ENCODE data around the gene ASTE1. TPM values are rescaled to one million over a fixed set of nuclear protein-coding genes. Genes with fewer than 3 reads are reported as not detected.
A peak's percentile ranks its signal among the peaks of the same experiment; 100 is the strongest.
"Not testable (repeated sequence)": the region's sequence is repeated elsewhere in the genome, so short reads cannot be mapped to it uniquely, and the experiment has no call there.

Gene ASTE1
- total RNA-seq, 1 donor from 2014 or later: 4.5 TPM

- DNase-seq (ENCODE audit: low read depth): peak; percentile 17
- FAIRE-seq: no peak
- no peaks in the 10 kb centered on the region for H3K36me3 ChIP-seq (ENCODE audit: control insufficient read depth, insufficient read depth, low read length)
- TF ChIP-seq, protein P1, sequence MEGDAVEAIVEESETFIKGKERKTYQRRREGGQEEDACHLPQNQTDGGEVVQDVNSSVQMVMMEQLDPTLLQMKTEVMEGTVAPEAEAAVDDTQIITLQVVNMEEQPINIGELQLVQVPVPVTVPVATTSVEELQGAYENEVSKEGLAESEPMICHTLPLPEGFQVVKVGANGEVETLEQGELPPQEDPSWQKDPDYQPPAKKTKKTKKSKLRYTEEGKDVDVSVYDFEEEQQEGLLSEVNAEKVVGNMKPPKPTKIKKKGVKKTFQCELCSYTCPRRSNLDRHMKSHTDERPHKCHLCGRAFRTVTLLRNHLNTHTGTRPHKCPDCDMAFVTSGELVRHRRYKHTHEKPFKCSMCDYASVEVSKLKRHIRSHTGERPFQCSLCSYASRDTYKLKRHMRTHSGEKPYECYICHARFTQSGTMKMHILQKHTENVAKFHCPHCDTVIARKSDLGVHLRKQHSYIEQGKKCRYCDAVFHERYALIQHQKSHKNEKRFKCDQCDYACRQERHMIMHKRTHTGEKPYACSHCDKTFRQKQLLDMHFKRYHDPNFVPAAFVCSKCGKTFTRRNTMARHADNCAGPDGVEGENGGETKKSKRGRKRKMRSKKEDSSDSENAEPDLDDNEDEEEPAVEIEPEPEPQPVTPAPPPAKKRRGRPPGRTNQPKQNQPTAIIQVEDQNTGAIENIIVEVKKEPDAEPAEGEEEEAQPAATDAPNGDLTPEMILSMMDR (IDR thresholded peaks at IDR 0.05; ENCODE audit: insufficient read depth, low read length, severe bottlenecking): no peak
- H3K4me3 ChIP-seq (ENCODE audit: low read depth, low read length): no peak overlapping the region
- no peaks in the 10 kb centered on the region for H3K27me3 ChIP-seq (ENCODE audit: control insufficient read depth, insufficient read depth, low read length)
These were observed 26.6 kb upstream of the ASTE1 start for GRCh38 chr3:131053043-131053859.

- no peak overlapping the region for H3K4me3 ChIP-seq (ENCODE audit: low read depth, low read length)
- no peaks in the 10 kb centered on the region for H3K36me3 ChIP-seq (ENCODE audit: control insufficient read depth, insufficient read depth, low read length)
- TF ChIP-seq, protein P1 (IDR thresholded peaks at IDR 0.05; ENCODE audit: insufficient read depth, low read length, severe bottlenecking): no peak
- H3K27me3 ChIP-seq (ENCODE audit: control insufficient read depth, insufficient read depth, low read length): no peaks in the 10 kb centered on the region
- FAIRE-seq (no peak), DNase-seq (ENCODE audit: low read depth) (no peak)
These were observed 23.4 kb upstream of the ASTE1 start for GRCh38 chr3:131050001-131050400.

GRCh38 chr3:131048030-131048429, 21.4 kb upstream of the ASTE1 start:
- FAIRE-seq: no peak
- TF ChIP-seq, protein P1 (IDR thresholded peaks at IDR 0.05; ENCODE audit: insufficient read depth, low read length, severe bottlenecking): no peak
- Histone ChIP-seq H3K36me3 (ENCODE audit: control insufficient read depth, insufficient read depth, low read length) (no peaks in the 10 kb centered on the region), H3K27me3 (ENCODE audit: control insufficient read depth, insufficient read depth, low read length) (no peaks in the 10 kb centered on the region), H3K4me3 (ENCODE audit: low read depth, low read length) (no peak overlapping the region)
- no peak for DNase-seq (ENCODE audit: low read depth)

DNA sequence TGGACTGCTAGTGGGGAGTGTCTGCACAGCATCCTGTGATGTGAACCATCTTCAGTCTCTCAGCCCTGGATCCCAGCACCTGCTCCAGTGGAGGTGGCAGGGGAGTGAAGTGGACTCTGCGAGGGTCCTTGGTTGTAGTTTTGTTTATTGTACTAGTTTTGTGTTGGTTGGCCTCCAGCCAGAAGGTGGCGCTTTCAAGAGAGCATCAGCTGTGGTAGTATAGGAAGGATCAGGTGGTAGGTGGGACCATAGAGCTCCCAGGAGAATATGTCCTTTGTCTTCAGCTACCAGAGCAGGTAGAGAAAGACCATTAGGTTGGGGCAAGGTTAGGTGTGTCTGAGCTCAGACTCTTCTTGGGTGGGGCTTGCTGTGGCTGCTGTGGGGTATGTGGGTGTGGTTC, 21.0 kb upstream of the ASTE1 start:
- no peak for DNase-seq (ENCODE audit: low read depth)
- Histone ChIP-seq H3K36me3 (ENCODE audit: control insufficient read depth, insufficient read depth, low read length) (no peaks in the 10 kb centered on the region), H3K27me3 (ENCODE audit: control insufficient read depth, insufficient read depth, low read length) (no peaks in the 10 kb centered on the region), H3K4me3 (ENCODE audit: low read depth, low read length) (no peak overlapping the region)
- FAIRE-seq: no peak
- TF ChIP-seq, protein P1 (IDR thresholded peaks at IDR 0.05; ENCODE audit: insufficient read depth, low read length, severe bottlenecking): no peak

DNA sequence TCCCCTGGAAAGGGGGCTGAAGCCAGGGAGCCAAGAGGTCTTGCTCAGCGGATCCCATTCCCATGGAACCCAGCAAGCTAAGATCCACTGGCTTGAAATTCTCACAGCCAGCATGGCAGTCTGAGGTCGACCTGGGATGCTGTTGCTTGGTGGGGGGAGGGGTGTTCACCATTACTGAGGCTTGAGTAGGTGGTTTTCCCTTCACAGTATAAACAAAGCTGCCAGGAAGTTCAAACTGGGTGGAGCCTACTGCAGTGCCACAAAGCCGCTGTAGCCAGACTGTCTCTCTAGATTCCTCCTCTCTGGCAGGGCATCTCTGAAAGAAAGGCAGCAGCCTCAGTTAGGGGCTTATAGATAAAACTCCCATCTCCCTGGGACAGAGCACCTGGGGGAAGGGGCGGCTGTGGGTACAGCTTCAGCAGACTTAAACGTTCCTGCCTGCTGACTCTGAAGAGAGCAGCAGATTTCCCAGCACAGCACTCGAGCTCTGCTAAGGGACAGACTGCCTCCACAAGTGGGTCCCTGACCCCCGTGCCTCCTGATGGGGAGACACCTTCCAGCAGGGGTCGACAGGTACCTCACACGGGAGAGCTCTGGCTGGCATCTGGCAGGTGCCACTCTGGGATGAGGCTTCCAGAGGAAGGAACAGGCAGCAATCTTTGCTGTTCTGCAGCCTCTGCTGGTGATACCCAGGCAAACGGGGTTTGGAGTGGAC, 15.8 kb upstream of the ASTE1 start:
- H3K36me3 ChIP-seq (ENCODE audit: control insufficient read depth, insufficient read depth, low read length); H3K4me3 ChIP-seq (ENCODE audit: low read depth, low read length); DNase-seq (ENCODE audit: low read depth); FAIRE-seq; H3K27me3 ChIP-seq (ENCODE audit: control insufficient read depth, insufficient read depth, low read length): not testable (repeated sequence)

GRCh38 chr3:131038326-131038725, 11.7 kb upstream of the ASTE1 start:
- TF ChIP-seq, protein P1 (IDR thresholded peaks at IDR 0.05; ENCODE audit: insufficient read depth, low read length, severe bottlenecking): no peak
- no peak for FAIRE-seq

More at GRCh38 chr3:131038326-131038725, 11.7 kb upstream of the ASTE1 start:
- Histone ChIP-seq H3K4me3 (ENCODE audit: low read depth, low read length) (no peak overlapping the region), H3K36me3 (ENCODE audit: control insufficient read depth, insufficient read depth, low read length) (no peaks in the 10 kb centered on the region), H3K27me3 (ENCODE audit: control insufficient read depth, insufficient read depth, low read length) (no peaks in the 10 kb centered on the region)
- no peak for DNase-seq (ENCODE audit: low read depth)
